Testis (tissue), 2 donors: ENCODE data around the gene SLCO3A1.

Experiments
- CTCF ChIP-seq, 3 experiments: fragments of 450-650 bp in 2 of 3; fragments of 200-600 bp in 1 of 3; sonication (generic) in 1 of 3; IDR thresholded peaks; one replicate each; pipeline ENCODE4 v1.5.1; 2016 to 2019; ENCODE audit warnings: antibody characterized with exemption in 3 of 3, mild to moderate bottlenecking in 2 of 3, moderate library complexity in 1 of 3
- POLR2A ChIP-seq: fragments of 450-650 bp; IDR thresholded peaks from one replicate; pipeline ENCODE4 v1.6.1; 2017; ENCODE audit warnings: antibody characterized with exemption, mild to moderate bottlenecking, moderate library complexity

GRCh38 chr15:92157666-92158298 lies 304.3 kb downstream of the SLCO3A1 start:
- TF ChIP-seq CTCF (IDR thresholded peaks at IDR 0.05) (no peak), POLR2A (no peak)
